GM19328 (cell line): ENCODE results near the gene IRF2BP2.
"Not testable (repeated sequence)": the region's sequence is repeated elsewhere in the genome, so short reads cannot be mapped to it uniquely, and the experiment has no call there.

Experiments used
- ATAC-seq: cut with Tn5 transposase; IDR thresholded peaks from one replicate; pipeline ENCODE4 v1.9.1; 2021; ENCODE audit warnings: mild to moderate bottlenecking, moderate library complexity; ENCODE audit not compliant: unreplicated experiment

IRF2BP2 gene

GRCh38 chr1:234602334-234603220 is 7.4 kb downstream of the IRF2BP2 start:
- ATAC-seq = no peak

GRCh38 chr1:234601301-234602017 is 8.5 kb downstream of the IRF2BP2 start:
- no peak for ATAC-seq

GRCh38 chr1:234600418-234601281 is 9.3 kb downstream of the IRF2BP2 start:
- peak; percentile 5 for ATAC-seq

GRCh38 chr1:234599617-234600417 is 10.2 kb downstream of the IRF2BP2 start:
- peak; percentile 78 for ATAC-seq

GRCh38 chr1:234598974-234599616 is 10.9 kb downstream of the IRF2BP2 start:
- no peak for ATAC-seq

GRCh38 chr1:234597894-234598293 is 12.1 kb downstream of the IRF2BP2 start:
- ATAC-seq = no peak

GRCh38 chr1:234595899-234596298 is 14.1 kb downstream of the IRF2BP2 start:
- no peak for ATAC-seq

GRCh38 chr1:234594575-234594974 is 15.4 kb downstream of the IRF2BP2 start:
- not testable (repeated sequence) for ATAC-seq

GRCh38 chr1:234593771-234594504 is 16.0 kb downstream of the IRF2BP2 start:
- no peak for ATAC-seq

- no peak for ATAC-seq
These were observed 16.9 kb downstream of the IRF2BP2 start for GRCh38 chr1:234593109-234593508.

- ATAC-seq = no peak
These were observed 17.7 kb downstream of the IRF2BP2 start for GRCh38 chr1:234592240-234592639.

- ATAC-seq = no peak
These were observed 18.8 kb downstream of the IRF2BP2 start for GRCh38 chr1:234591131-234591530.

- ATAC-seq = no peak
These were observed 19.9 kb downstream of the IRF2BP2 start for GRCh38 chr1:234589854-234590620.

GRCh38 chr1:234589064-234589800 is 20.7 kb downstream of the IRF2BP2 start:
- ATAC-seq = no peak

GRCh38 chr1:234588386-234588785 is 21.6 kb downstream of the IRF2BP2 start:
- ATAC-seq = no peak

- ATAC-seq = no peak
These were observed 23.0 kb downstream of the IRF2BP2 start for GRCh38 chr1:234586892-234587485.

GRCh38 chr1:234586304-234586703 is 23.7 kb downstream of the IRF2BP2 start:
- ATAC-seq = no peak
